CD4-positive, CD25-positive, alpha-beta regulatory T cell (primary cell): ENCODE measurements around the gene HAAO. TPM values are rescaled to one million over a fixed set of nuclear protein-coding genes. Genes with fewer than 3 reads are reported as not detected.

Experiments
- ATAC-seq, 2 donors: fragments of 150-1000 bp; cut with Tn5 transposase; one replicate each; pipeline ENCODE4 v1.10.0; 2021; ENCODE audit warnings: low read depth in 2 of 2, moderate number of reproducible peaks in 2 of 2, moderate library complexity in 1 of 2
- DNase-seq, 3 donors: peaks; one replicate each; pipeline versions ENCODE4 v3.0.0 to v3.0.0-alpha.2; 2012 to 2022; ENCODE audit warnings: mixed read lengths in 1 of 3
- H3K27ac ChIP-seq: one replicate; pipeline ENCODE4 v1.7.0; 2013; ENCODE audit warnings: mild to moderate bottlenecking, low read length; ENCODE audit not compliant: insufficient read depth, poor library complexity, severe bottlenecking
- H3K27me3 ChIP-seq: one replicate; pipeline ENCODE4 v1.7.0; 2013; ENCODE audit warnings: low read length; ENCODE audit not compliant: control insufficient read depth, insufficient read depth
- H3K36me3 ChIP-seq: one replicate; pipeline ENCODE4 v1.7.0; 2013; ENCODE audit warnings: mild to moderate bottlenecking, low read length, moderate library complexity; ENCODE audit not compliant: control insufficient read depth, insufficient read depth
- H3K4me1 ChIP-seq: 2 replicates; pipeline ENCODE4 v1.7.0; 2013; ENCODE audit warnings: mild to moderate bottlenecking, low read length; ENCODE audit not compliant: insufficient read depth, control insufficient read depth, poor library complexity, severe bottlenecking
- H3K4me3 ChIP-seq: one replicate; pipeline ENCODE4 v1.7.0; 2013; ENCODE audit warnings: low read depth, mild to moderate bottlenecking, low read length, moderate library complexity
- H3K9me3 ChIP-seq, 2 experiments: 1 replicate in 1 of 2; 2 replicates in 1 of 2; pipeline ENCODE4 v1.7.0; 2013; ENCODE audit warnings: low read length in 2 of 2, mild to moderate bottlenecking in 1 of 2, moderate library complexity in 1 of 2; ENCODE audit not compliant: control insufficient read depth in 2 of 2
- H3K27ac Mint-ChIP-seq, 3 donors: one replicate each; pipeline ENCODE4 v1.8.0; 2020 to 2022; ENCODE audit warnings: mild to moderate bottlenecking in 3 of 3, mixed read lengths in 3 of 3, moderate library complexity in 2 of 3
- H3K27me3 Mint-ChIP-seq: one replicate; pipeline ENCODE4 v1.8.0; 2022; ENCODE audit warnings: mild to moderate bottlenecking, mixed read lengths
- H3K36me3 Mint-ChIP-seq: one replicate; pipeline ENCODE4 v1.8.0; 2020; ENCODE audit warnings: mixed read lengths
- H3K4me1 Mint-ChIP-seq, 4 donors: one replicate each; pipeline ENCODE4 v1.8.0; 2020 to 2022; ENCODE audit warnings: mixed read lengths in 4 of 4, mild to moderate bottlenecking in 1 of 4
- H3K4me3 Mint-ChIP-seq, 4 donors: one replicate each; pipeline ENCODE4 v1.8.0; 2020 to 2022; ENCODE audit warnings: mild to moderate bottlenecking in 4 of 4, mixed read lengths in 4 of 4, moderate library complexity in 3 of 4
- H3K9me3 Mint-ChIP-seq, 7 donors: one replicate each; pipeline ENCODE4 v1.8.0; 2020 to 2022; ENCODE audit warnings: mixed read lengths in 7 of 7, mild to moderate bottlenecking in 3 of 7, moderate library complexity in 2 of 7
- polyA plus RNA-seq, 4 donors: library from polyadenylated mRNA; unstranded; fragments of 300-500 nt; fragmentation: Illumina TruSeq; gene quantifications; one replicate each; pipeline ENCODE4 v1.2.3, GENCODE V29; 2021
- total RNA-seq: library from RNA; stranded (reverse); gene quantifications from one replicate; pipeline ENCODE4 v1.2.3, GENCODE V29; 2022

The HAAO gene
- total and polyA plus RNA-seq, 5 donors from 2014 or later, result 0.27 TPM; not detected in 4

GRCh38 chr2:42826231-42826630, 33.8 kb upstream of the HAAO start:
- H3K27ac ChIP-seq, result no peak overlapping the region
- no peaks in the 10 kb centered on the region for H3K9me3 Mint-ChIP-seq
- no peaks in the 10 kb centered on the region for H3K9me3 ChIP-seq
- H3K36me3 Mint-ChIP-seq, result peaks cover 4% of the 10 kb centered on the region
- H3K36me3 ChIP-seq, result no peaks in the 10 kb centered on the region
- DNase-seq (no peak), ATAC-seq (no peak)
- H3K4me3 Mint-ChIP-seq, result no peak overlapping the region
- H3K4me1 Mint-ChIP-seq, result peaks cover 7 to 16% (median 12%) of the 10 kb centered on the region in 4 donors
- H3K27ac Mint-ChIP-seq, result no peak overlapping the region
- H3K4me1 ChIP-seq, result peaks cover 8% of the 10 kb centered on the region
- H3K27me3 Mint-ChIP-seq, result peaks cover 13% of the 10 kb centered on the region
- H3K4me3 ChIP-seq, result no peak overlapping the region
- H3K27me3 ChIP-seq, result peaks cover 4% of the 10 kb centered on the region

- H3K9me3 ChIP-seq, result no peaks in the 10 kb centered on the region
- ATAC-seq, result no peak
- no peaks in the 10 kb centered on the region for H3K36me3 ChIP-seq
- no peak for DNase-seq
- no peak overlapping the region for H3K4me3 ChIP-seq
- no peak overlapping the region for H3K27ac ChIP-seq
- Mint-ChIP-seq H3K9me3 (no peaks in the 10 kb centered on the region), H3K27ac (no peak overlapping the region), H3K27me3 (peaks cover 19% of the 10 kb centered on the region), H3K4me3 (no peak overlapping the region), H3K36me3 (peaks cover 4% of the 10 kb centered on the region), H3K4me1 (peaks cover 7 to 15% (median 12%) of the 10 kb centered on the region in 4 donors)
- H3K27me3 ChIP-seq, result peaks cover 4% of the 10 kb centered on the region
- H3K4me1 ChIP-seq, result peaks cover 8% of the 10 kb centered on the region
Measured at GRCh38 chr2:42824454-42824807, 32.0 kb upstream of the HAAO start.

- ATAC-seq, result no peak
- peaks cover 4% of the 10 kb centered on the region for H3K36me3 Mint-ChIP-seq
- no peak for DNase-seq
- H3K9me3 Mint-ChIP-seq, result peaks cover 0 to 2% (median 0%) of the 10 kb centered on the region in 7 donors
- Histone ChIP-seq H3K36me3 (no peaks in the 10 kb centered on the region), H3K27ac (no peak overlapping the region), H3K4me1 (peaks cover 8% of the 10 kb centered on the region), H3K27me3 (peaks cover 4% of the 10 kb centered on the region), H3K4me3 (no peak overlapping the region), H3K9me3 (no peaks in the 10 kb centered on the region)
- peaks cover 19% of the 10 kb centered on the region for H3K27me3 Mint-ChIP-seq
- no peak overlapping the region for H3K4me3 Mint-ChIP-seq
- no peak overlapping the region for H3K27ac Mint-ChIP-seq
- H3K4me1 Mint-ChIP-seq, result peaks cover 7 to 14% (median 12%) of the 10 kb centered on the region in 4 donors
Measured at GRCh38 chr2:42823744-42824453, 31.5 kb upstream of the HAAO start.

- Mint-ChIP-seq H3K27me3 (peaks cover 15% of the 10 kb centered on the region), H3K9me3 (peaks cover 0 to 2% (median 0%) of the 10 kb centered on the region in 7 donors), H3K4me3 (no peak overlapping the region), H3K36me3 (no peaks in the 10 kb centered on the region), H3K27ac (no peak overlapping the region), H3K4me1 (peaks cover 0 to 5% (median 0%) of the 10 kb centered on the region in 4 donors)
- DNase-seq (no peak), ATAC-seq (no peak)
- Histone ChIP-seq H3K27me3 (peaks cover 4% of the 10 kb centered on the region), H3K27ac (no peak overlapping the region), H3K9me3 (no peaks in the 10 kb centered on the region), H3K36me3 (no peaks in the 10 kb centered on the region), H3K4me3 (no peak overlapping the region), H3K4me1 (no peaks in the 10 kb centered on the region)
Measured at GRCh38 chr2:42819160-42819559, 26.8 kb upstream of the HAAO start.

- DNase-seq (no peak), ATAC-seq (no peak)
- Mint-ChIP-seq H3K4me1 (peaks cover 0 to 13% (median 12%) of the 10 kb centered on the region in 4 donors), H3K27me3 (peaks cover 21% of the 10 kb centered on the region), H3K36me3 (no peaks in the 10 kb centered on the region), H3K4me3 (peak overlapping the region in 1 of 4 donors; percentile 75), H3K9me3 (peaks cover 0 to 2% (median 0%) of the 10 kb centered on the region in 7 donors), H3K27ac (no peak overlapping the region)
- Histone ChIP-seq H3K27ac (no peak overlapping the region), H3K4me1 (peaks cover 3% of the 10 kb centered on the region), H3K27me3 (no peaks in the 10 kb centered on the region), H3K4me3 (no peak overlapping the region), H3K9me3 (no peaks in the 10 kb centered on the region), H3K36me3 (no peaks in the 10 kb centered on the region)
Measured at GRCh38 chr2:42815726-42816125, 23.3 kb upstream of the HAAO start.

- Histone ChIP-seq H3K4me3 (no peak overlapping the region), H3K27me3 (no peaks in the 10 kb centered on the region), H3K4me1 (peaks cover 11% of the 10 kb centered on the region), H3K36me3 (no peaks in the 10 kb centered on the region), H3K9me3 (no peaks in the 10 kb centered on the region), H3K27ac (no peak overlapping the region)
- Mint-ChIP-seq H3K4me3 (peak overlapping the region in 2 of 4 donors; percentile 21 to 79), H3K4me1 (peaks cover 0 to 20% (median 14%) of the 10 kb centered on the region in 4 donors), H3K27ac (no peak overlapping the region), H3K36me3 (no peaks in the 10 kb centered on the region), H3K27me3 (peaks cover 22% of the 10 kb centered on the region), H3K9me3 (peaks cover 0 to 3% (median 0%) of the 10 kb centered on the region in 7 donors)
- ATAC-seq (no peak), DNase-seq (no peak)
Measured at GRCh38 chr2:42813763-42814162, 21.4 kb upstream of the HAAO start.

- peaks cover 0 to 3% (median 0%) of the 10 kb centered on the region in 7 donors for H3K9me3 Mint-ChIP-seq
Measured at GRCh38 chr2:42812899-42813479, 20.6 kb upstream of the HAAO start.

More at GRCh38 chr2:42812899-42813479, 20.6 kb upstream of the HAAO start:
- H3K9me3 ChIP-seq, result no peaks in the 10 kb centered on the region
- no peaks in the 10 kb centered on the region for H3K36me3 Mint-ChIP-seq
- H3K27ac ChIP-seq, result no peak overlapping the region
- H3K27me3 Mint-ChIP-seq, result peaks cover 17% of the 10 kb centered on the region
- H3K36me3 ChIP-seq, result no peaks in the 10 kb centered on the region
- peaks cover 11% of the 10 kb centered on the region for H3K4me1 ChIP-seq
- no peaks in the 10 kb centered on the region for H3K27me3 ChIP-seq
- H3K4me1 Mint-ChIP-seq, result peaks cover 0 to 20% (median 14%) of the 10 kb centered on the region in 4 donors
- peak overlapping the region in 2 of 3 donors; percentile 14 to 32 for H3K27ac Mint-ChIP-seq
- ATAC-seq, result no peak
- peak overlapping the region; percentile 79 to 91 (median 82) for H3K4me3 Mint-ChIP-seq
- no peak overlapping the region for H3K4me3 ChIP-seq
- peak in 1 of 3 donors; percentile 31 for DNase-seq
